HepG2 (cell line): Measurements from ENCODE around the gene MEX3A. TPM values are rescaled to one million over a fixed set of nuclear protein-coding genes. Genes with fewer than 3 reads are reported as not detected.

Experiments
- BRCA1 ChIP-seq: sonication (generic); formaldehyde crosslinking; IDR thresholded peaks from 2 replicates; pipeline ENCODE4 v1.4.0; 2020; ENCODE audit warnings: missing genetic modification reagents
- DNMT3B ChIP-seq: conservative IDR thresholded peaks from 2 replicates; pipeline ENCODE4 v1.6.1; 2016; ENCODE audit warnings: missing biosample characterization, control low read depth
- EED ChIP-seq: sonication (generic); formaldehyde crosslinking; IDR thresholded peaks from 2 replicates; pipeline ENCODE4 v1.5.0; 2020; ENCODE audit warnings: mild to moderate bottlenecking, missing genetic modification reagents
- EP300 ChIP-seq, 3 experiments: sonication (generic) in 1 of 3; formaldehyde crosslinking in 1 of 3; IDR thresholded peaks; 2 replicates each; pipeline versions ENCODE4 v1.5.1 to v1.6.1; 2011 to 2020; ENCODE audit warnings: low read depth in 2 of 3, low read length in 2 of 3, borderline replicate concordance in 1 of 3, improper control_type of control experiment in 1 of 3, mild to moderate bottlenecking in 1 of 3, missing genetic modification reagents in 1 of 3, moderate library complexity in 1 of 3
- HCFC1 ChIP-seq: fragments of 150-350 bp; IDR thresholded peaks from 2 replicates; pipeline ENCODE4 v1.6.1; 2014; ENCODE audit warnings: low read depth, low read length
- HOXA9 ChIP-seq: sonication (generic); formaldehyde crosslinking; IDR thresholded peaks from 2 replicates; pipeline ENCODE4 v1.8.1; 2022; ENCODE audit warnings: missing genetic modification reagents, mild to moderate bottlenecking, moderate library complexity, borderline replicate concordance
- KDM4B ChIP-seq: sonication (generic); formaldehyde crosslinking; IDR thresholded peaks from 2 replicates; pipeline ENCODE4 v1.4.0; 2020; ENCODE audit warnings: missing genetic modification reagents
- REL ChIP-seq: sonication (generic); formaldehyde crosslinking; conservative IDR thresholded peaks from 2 replicates; pipeline ENCODE4 v1.8.0; 2022; ENCODE audit warnings: mild to moderate bottlenecking, missing genetic modification reagents, moderate library complexity
- TMF1 ChIP-seq: sonication (generic); formaldehyde crosslinking; IDR thresholded peaks from 2 replicates; pipeline ENCODE4 v1.8.1; 2022; ENCODE audit warnings: low read depth, missing genetic modification reagents
- ZBTB20 ChIP-seq: sonication (generic); formaldehyde crosslinking; IDR thresholded peaks from 2 replicates; pipeline ENCODE4 v1.8.1; 2023; ENCODE audit warnings: missing genetic modification reagents, low read depth, mild to moderate bottlenecking, borderline replicate concordance
- ZNF180 ChIP-seq: sonication (generic); formaldehyde crosslinking; IDR thresholded peaks from 2 replicates; pipeline ENCODE4 v1.4.0; 2020; ENCODE audit warnings: low read depth, missing genetic modification reagents, borderline replicate concordance
- ZNF567 ChIP-seq: sonication (generic); formaldehyde crosslinking; IDR thresholded peaks from 2 replicates; pipeline ENCODE4 v1.8.1; 2023; ENCODE audit warnings: mild to moderate bottlenecking, missing genetic modification reagents, borderline replicate concordance
- ZNF598 ChIP-seq: sonication (generic); formaldehyde crosslinking; IDR thresholded peaks from 2 replicates; pipeline ENCODE4 v1.5.1; 2020; ENCODE audit warnings: mild to moderate bottlenecking, missing genetic modification reagents, borderline replicate concordance
- ZNF777 ChIP-seq: sonication (generic); formaldehyde crosslinking; IDR thresholded peaks from 2 replicates; pipeline ENCODE4 v1.4.0; 2020; ENCODE audit warnings: missing genetic modification reagents
- ZSCAN29 ChIP-seq: sonication (generic); formaldehyde crosslinking; conservative IDR thresholded peaks from 2 replicates; pipeline ENCODE4 v1.4.0; 2020; ENCODE audit warnings: mild to moderate bottlenecking, missing genetic modification reagents
- polyA plus RNA-seq, 8 experiments: library from polyadenylated mRNA; depleted of rRNA in 3 of 8; stranded (reverse) in 7 of 8; unstranded in 1 of 8; fragments of >200 nt; fragmentation: Illumina TruSeq in 4 of 8; extraction: Trizol in 4 of 8; gene quantifications; 2 replicates each; pipeline versions ENCODE4 v1.2.1 to v1.2.3, GENCODE V29; 2011 to 2016; ENCODE audit warnings: low read depth in 4 of 8, missing spikeins in 1 of 8, mixed read lengths in 1 of 8; ENCODE audit not compliant: insufficient read depth in 1 of 8
- total RNA-seq, 5 experiments: library from RNA; depleted of rRNA; stranded (reverse); fragments of >200 nt; fragmentation: Illumina TruSeq; extraction: Trizol; gene quantifications; 2 replicates each; pipeline ENCODE4 v1.2.3, GENCODE V29; 2016; ENCODE audit warnings: low read depth in 1 of 5
- TF ChIP-seq, protein P1 (sequence below): sonication (generic); formaldehyde crosslinking; IDR thresholded peaks from 2 replicates; pipeline ENCODE4 v1.4.0; 2020; ENCODE audit warnings: missing genetic modification reagents, borderline replicate concordance
- TF ChIP-seq, protein P2 (sequence below): sonication (generic); formaldehyde crosslinking; IDR thresholded peaks from 2 replicates; pipeline ENCODE4 v1.8.1; 2023; ENCODE audit warnings: missing genetic modification reagents, inconsistent platforms, borderline replicate concordance
- TF ChIP-seq, protein P3 (sequence below): IDR thresholded peaks from 2 replicates; pipeline ENCODE4 v1.6.1; 2016; ENCODE audit warnings: low read depth, missing genetic modification reagents, missing compliant biosample characterization
- TF ChIP-seq, protein P4 (sequence below): sonication (generic); formaldehyde crosslinking; IDR thresholded peaks from 2 replicates; pipeline ENCODE4 v1.5.0; 2020; ENCODE audit warnings: missing genetic modification reagents

MEX3A gene
- total and polyA plus RNA-seq, 2 of the 13 experiments (the other 11 are each of a cell fraction or from before 2014, with no cell fraction given) = 7.6 to 9.1 TPM

DNA sequence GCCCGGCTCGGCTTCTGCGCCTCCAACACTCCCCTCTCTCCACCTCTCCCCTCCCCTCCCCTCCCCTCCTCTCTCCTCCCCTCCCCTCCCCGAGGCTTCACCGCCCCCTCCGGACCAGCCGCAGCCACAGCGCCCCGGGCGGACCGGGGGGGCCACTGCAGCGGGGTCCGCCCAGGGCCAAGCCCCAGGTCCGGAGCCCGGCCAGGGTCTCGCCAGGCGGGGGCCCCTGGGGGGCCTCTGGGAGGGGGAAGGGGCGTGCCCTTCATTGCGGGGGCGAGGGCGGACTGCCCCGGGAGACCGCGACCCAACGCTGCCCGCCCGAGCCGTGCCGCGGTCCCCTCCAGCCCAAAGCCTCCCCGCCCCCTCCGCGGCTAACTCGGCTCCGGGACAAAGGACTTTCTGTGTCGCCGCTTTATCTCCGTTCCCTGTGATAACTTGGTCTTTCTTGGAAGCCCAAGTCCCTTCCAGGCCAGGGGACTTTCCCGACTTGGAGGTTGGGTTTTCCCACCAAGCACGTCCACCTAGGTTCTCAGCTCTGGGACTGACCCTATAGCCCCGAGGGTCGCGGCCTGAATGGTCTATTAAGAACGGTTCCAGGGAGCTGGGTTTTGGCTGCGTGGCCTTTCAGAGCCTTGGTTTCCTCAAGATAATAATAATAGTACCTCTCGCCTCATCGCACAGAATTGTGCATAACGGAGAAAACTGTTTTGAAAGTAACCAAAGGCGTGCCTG is 28.3 kb downstream of the MEX3A start, which contains the start of gene UBQLN4 (continued):
- no peak for TF ChIP-seq ZNF180 (CRISPR knock-in tag)
- TF ChIP-seq, protein P1, sequence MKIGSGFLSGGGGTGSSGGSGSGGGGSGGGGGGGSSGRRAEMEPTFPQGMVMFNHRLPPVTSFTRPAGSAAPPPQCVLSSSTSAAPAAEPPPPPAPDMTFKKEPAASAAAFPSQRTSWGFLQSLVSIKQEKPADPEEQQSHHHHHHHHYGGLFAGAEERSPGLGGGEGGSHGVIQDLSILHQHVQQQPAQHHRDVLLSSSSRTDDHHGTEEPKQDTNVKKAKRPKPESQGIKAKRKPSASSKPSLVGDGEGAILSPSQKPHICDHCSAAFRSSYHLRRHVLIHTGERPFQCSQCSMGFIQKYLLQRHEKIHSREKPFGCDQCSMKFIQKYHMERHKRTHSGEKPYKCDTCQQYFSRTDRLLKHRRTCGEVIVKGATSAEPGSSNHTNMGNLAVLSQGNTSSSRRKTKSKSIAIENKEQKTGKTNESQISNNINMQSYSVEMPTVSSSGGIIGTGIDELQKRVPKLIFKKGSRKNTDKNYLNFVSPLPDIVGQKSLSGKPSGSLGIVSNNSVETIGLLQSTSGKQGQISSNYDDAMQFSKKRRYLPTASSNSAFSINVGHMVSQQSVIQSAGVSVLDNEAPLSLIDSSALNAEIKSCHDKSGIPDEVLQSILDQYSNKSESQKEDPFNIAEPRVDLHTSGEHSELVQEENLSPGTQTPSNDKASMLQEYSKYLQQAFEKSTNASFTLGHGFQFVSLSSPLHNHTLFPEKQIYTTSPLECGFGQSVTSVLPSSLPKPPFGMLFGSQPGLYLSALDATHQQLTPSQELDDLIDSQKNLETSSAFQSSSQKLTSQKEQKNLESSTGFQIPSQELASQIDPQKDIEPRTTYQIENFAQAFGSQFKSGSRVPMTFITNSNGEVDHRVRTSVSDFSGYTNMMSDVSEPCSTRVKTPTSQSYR (CRISPR knock-in tag) = no peak
- no peak for TF ChIP-seq ZBTB20 (CRISPR knock-in tag)
- TF ChIP-seq, protein P2, sequence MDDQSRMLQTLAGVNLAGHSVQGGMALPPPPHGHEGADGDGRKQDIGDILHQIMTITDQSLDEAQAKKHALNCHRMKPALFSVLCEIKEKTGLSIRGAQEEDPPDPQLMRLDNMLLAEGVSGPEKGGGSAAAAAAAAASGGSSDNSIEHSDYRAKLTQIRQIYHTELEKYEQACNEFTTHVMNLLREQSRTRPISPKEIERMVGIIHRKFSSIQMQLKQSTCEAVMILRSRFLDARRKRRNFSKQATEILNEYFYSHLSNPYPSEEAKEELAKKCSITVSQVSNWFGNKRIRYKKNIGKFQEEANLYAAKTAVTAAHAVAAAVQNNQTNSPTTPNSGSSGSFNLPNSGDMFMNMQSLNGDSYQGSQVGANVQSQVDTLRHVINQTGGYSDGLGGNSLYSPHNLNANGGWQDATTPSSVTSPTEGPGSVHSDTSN = no peak
- TF ChIP-seq, protein P3, sequence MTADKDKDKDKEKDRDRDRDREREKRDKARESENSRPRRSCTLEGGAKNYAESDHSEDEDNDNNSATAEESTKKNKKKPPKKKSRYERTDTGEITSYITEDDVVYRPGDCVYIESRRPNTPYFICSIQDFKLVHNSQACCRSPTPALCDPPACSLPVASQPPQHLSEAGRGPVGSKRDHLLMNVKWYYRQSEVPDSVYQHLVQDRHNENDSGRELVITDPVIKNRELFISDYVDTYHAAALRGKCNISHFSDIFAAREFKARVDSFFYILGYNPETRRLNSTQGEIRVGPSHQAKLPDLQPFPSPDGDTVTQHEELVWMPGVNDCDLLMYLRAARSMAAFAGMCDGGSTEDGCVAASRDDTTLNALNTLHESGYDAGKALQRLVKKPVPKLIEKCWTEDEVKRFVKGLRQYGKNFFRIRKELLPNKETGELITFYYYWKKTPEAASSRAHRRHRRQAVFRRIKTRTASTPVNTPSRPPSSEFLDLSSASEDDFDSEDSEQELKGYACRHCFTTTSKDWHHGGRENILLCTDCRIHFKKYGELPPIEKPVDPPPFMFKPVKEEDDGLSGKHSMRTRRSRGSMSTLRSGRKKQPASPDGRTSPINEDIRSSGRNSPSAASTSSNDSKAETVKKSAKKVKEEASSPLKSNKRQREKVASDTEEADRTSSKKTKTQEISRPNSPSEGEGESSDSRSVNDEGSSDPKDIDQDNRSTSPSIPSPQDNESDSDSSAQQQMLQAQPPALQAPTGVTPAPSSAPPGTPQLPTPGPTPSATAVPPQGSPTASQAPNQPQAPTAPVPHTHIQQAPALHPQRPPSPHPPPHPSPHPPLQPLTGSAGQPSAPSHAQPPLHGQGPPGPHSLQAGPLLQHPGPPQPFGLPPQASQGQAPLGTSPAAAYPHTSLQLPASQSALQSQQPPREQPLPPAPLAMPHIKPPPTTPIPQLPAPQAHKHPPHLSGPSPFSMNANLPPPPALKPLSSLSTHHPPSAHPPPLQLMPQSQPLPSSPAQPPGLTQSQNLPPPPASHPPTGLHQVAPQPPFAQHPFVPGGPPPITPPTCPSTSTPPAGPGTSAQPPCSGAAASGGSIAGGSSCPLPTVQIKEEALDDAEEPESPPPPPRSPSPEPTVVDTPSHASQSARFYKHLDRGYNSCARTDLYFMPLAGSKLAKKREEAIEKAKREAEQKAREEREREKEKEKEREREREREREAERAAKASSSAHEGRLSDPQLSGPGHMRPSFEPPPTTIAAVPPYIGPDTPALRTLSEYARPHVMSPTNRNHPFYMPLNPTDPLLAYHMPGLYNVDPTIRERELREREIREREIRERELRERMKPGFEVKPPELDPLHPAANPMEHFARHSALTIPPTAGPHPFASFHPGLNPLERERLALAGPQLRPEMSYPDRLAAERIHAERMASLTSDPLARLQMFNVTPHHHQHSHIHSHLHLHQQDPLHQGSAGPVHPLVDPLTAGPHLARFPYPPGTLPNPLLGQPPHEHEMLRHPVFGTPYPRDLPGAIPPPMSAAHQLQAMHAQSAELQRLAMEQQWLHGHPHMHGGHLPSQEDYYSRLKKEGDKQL (CRISPR knock-in tag) = peak; percentile 18; the same call in 1 of the 2 replicates
- TF ChIP-seq HCFC1 = no peak
- peak; percentile 12 to 44; a peak in 2 of 4 replicates for TF ChIP-seq EP300 (IDR thresholded peaks at IDR 0.05; ENCODE audit: low read depth in 2 of 2, low read length in 2 of 2)
- TF ChIP-seq EP300 (CRISPR knock-in tag; IDR thresholded peaks at IDR 0.05; ENCODE audit: borderline replicate concordance) = no peak
- no peak for TF ChIP-seq ZNF777
- no peak for TF ChIP-seq ZSCAN29 (CRISPR knock-in tag)
- TF ChIP-seq ZNF567 (CRISPR knock-in tag) = no peak
- TF ChIP-seq HOXA9 = no peak
- no peak for TF ChIP-seq EED (CRISPR knock-in tag)
- TF ChIP-seq, protein P4, sequence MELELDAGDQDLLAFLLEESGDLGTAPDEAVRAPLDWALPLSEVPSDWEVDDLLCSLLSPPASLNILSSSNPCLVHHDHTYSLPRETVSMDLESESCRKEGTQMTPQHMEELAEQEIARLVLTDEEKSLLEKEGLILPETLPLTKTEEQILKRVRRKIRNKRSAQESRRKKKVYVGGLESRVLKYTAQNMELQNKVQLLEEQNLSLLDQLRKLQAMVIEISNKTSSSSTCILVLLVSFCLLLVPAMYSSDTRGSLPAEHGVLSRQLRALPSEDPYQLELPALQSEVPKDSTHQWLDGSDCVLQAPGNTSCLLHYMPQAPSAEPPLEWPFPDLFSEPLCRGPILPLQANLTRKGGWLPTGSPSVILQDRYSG (CRISPR knock-in tag) = no peak
- TF ChIP-seq BRCA1 (CRISPR knock-in tag) = no peak
- no peak for TF ChIP-seq KDM4B (CRISPR knock-in tag)
- TF ChIP-seq TMF1 (CRISPR knock-in tag) = no peak
- no peak for TF ChIP-seq REL
- no peak for TF ChIP-seq DNMT3B
- TF ChIP-seq ZNF598 (CRISPR knock-in tag) = no peak
